Lung (tissue), 12 donors: ENCODE results near the gene MAGI2. TPM values are rescaled to one million over a fixed set of nuclear protein-coding genes. Genes with fewer than 3 reads are reported as not detected.
A peak's percentile ranks its signal among the peaks of the same experiment; 100 is the strongest.
"Not testable (repeated sequence)": the region's sequence is repeated elsewhere in the genome, so short reads cannot be mapped to it uniquely, and the experiment has no call there.

Source experiments
- ATAC-seq: fragments of 200-7000 bp; cut with Tn5 transposase; one replicate; pipeline ENCODE4 v1.9.1; 2020; ENCODE audit warnings: moderate number of reproducible peaks; ENCODE audit not compliant: insufficient read depth, low FRiP score
- DNase-seq, 3 donors: peaks; one replicate each; pipeline ENCODE4 v3.0.0-alpha.2; 2013 to 2017
- H3K27ac ChIP-seq, 2 donors: one replicate each; pipeline ENCODE4 v1.5.1; 2013; ENCODE audit warnings: mild to moderate bottlenecking in 2 of 2, moderate library complexity in 2 of 2, control low read depth in 1 of 2, inconsistent platforms in 1 of 2, low read depth in 1 of 2, low read length in 1 of 2
- H3K27me3 ChIP-seq, 3 donors: one replicate each; pipeline ENCODE4 v1.5.1; 2013; ENCODE audit warnings: low read length in 2 of 3; ENCODE audit not compliant: control insufficient read depth in 3 of 3, insufficient read depth in 3 of 3
- H3K36me3 ChIP-seq, 4 donors: one replicate each; pipeline ENCODE4 v1.5.1; 2013; ENCODE audit warnings: low read length in 4 of 4, mild to moderate bottlenecking in 1 of 4, moderate library complexity in 1 of 4; ENCODE audit not compliant: control insufficient read depth in 4 of 4, insufficient read depth in 4 of 4
- H3K4me1 ChIP-seq, 5 donors: one replicate each; pipeline ENCODE4 v1.5.1; 2013; ENCODE audit warnings: low read length in 5 of 5, mild to moderate bottlenecking in 2 of 5, moderate library complexity in 1 of 5; ENCODE audit not compliant: control insufficient read depth in 5 of 5, insufficient read depth in 5 of 5
- H3K4me3 ChIP-seq: one replicate; pipeline ENCODE4 v1.5.1; 2013; ENCODE audit warnings: mild to moderate bottlenecking, control low read depth, moderate library complexity
- H3K9ac ChIP-seq, 2 donors: one replicate each; pipeline ENCODE4 v1.5.1; 2013; ENCODE audit warnings: low read length in 2 of 2, control low read depth in 1 of 2; ENCODE audit not compliant: insufficient read depth in 1 of 2
- H3K9me3 ChIP-seq, 4 donors: one replicate each; pipeline ENCODE4 v1.5.1; 2013; ENCODE audit warnings: low read length in 3 of 4, mild to moderate bottlenecking in 1 of 4, moderate library complexity in 1 of 4; ENCODE audit not compliant: control insufficient read depth in 4 of 4, insufficient read depth in 3 of 4
- CTCF ChIP-seq: IDR thresholded peaks from 2 replicates; pipeline ENCODE4 v1.5.1; 2012; ENCODE audit warnings: mild to moderate bottlenecking; ENCODE audit errors: control extremely low read depth, extremely low read depth
- WGBS, 2 donors: extraction: QIAGEN DNeasy Blood & Tissue Kit; methylation state at CpG; one replicate each; pipeline ENCODE4 v1.1.7; 2013; 5-methylcytosine and 5-hydroxymethylcytosine counted together
- polyA plus RNA-seq, 2 donors: library from polyadenylated mRNA; stranded (reverse); fragments of 200-250 nt; gene quantifications; one replicate each; pipeline ENCODE4 v1.2.1, GENCODE V29; 2013
- total RNA-seq, 2 donors: library from RNA; depleted of rRNA in 1 of 2; stranded (reverse); fragments of >200 nt in 1 of 2; gene quantifications; one replicate each; pipeline ENCODE4 v1.2.1, GENCODE V29; 2014 to 2021
- donor health status: control.
- donor health status: control.
- donor health status: Bipolar disorder and iron deficiency.
- donor health status: healthy.
- donor health status: DM: yes; HTN: yes; CAD: no.

Gene MAGI2
- total and polyA plus RNA-seq, 4 donors: 0.94 to 18.0 (median 5.3) TPM

- ATAC-seq: peak; percentile 42
- Histone ChIP-seq H3K4me3 (no peak overlapping the region), H3K27me3 (no peaks in the 10 kb centered on the region), H3K36me3 (no peaks in the 10 kb centered on the region), H3K4me1 (no peaks in the 10 kb centered on the region), H3K9ac (no peak overlapping the region), H3K9me3 (no peaks in the 10 kb centered on the region), H3K27ac (no peak overlapping the region)
- no peak for DNase-seq
- WGBS, 2 donors: 64 to 74% methylated on average over 4 of the region's 4 CpGs
- TF ChIP-seq CTCF: no peak
These were observed 1199.4 kb downstream of the MAGI2 start for GRCh38 chr7:78253850-78254725.

DNA sequence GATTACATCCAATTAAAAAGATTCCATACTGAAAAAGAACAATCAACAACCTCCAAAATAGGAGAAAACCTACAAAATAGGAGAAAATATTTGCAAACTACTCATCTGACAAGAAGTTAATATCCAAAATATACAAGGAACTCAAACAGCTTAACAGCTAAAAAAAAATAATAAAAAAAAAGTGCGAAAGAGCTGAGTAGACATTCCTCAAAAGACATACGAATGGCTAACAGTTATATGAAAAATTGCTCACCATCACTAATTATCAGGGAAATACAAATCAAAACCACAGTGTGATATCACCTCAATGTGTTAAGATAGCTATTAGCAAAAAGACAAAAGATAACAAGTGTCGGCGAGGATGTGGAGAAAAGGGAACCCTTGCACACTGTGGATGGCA is 1204.6 kb downstream of the MAGI2 start:
- Histone ChIP-seq H3K36me3 (no peaks in the 10 kb centered on the region), H3K4me1 (no peaks in the 10 kb centered on the region), H3K27me3 (no peaks in the 10 kb centered on the region), H3K9ac (no peak overlapping the region), H3K27ac (no peak overlapping the region), H3K9me3 (peaks cover 0 to 5% (median 2%) of the 10 kb centered on the region in 4 donors), H3K4me3 (no peak overlapping the region)
- no peak for TF ChIP-seq CTCF
- ATAC-seq (no peak), DNase-seq (no peak)
- WGBS, 2 donors: 96 to 97% methylated on average over 4 of the region's 4 CpGs

DNA sequence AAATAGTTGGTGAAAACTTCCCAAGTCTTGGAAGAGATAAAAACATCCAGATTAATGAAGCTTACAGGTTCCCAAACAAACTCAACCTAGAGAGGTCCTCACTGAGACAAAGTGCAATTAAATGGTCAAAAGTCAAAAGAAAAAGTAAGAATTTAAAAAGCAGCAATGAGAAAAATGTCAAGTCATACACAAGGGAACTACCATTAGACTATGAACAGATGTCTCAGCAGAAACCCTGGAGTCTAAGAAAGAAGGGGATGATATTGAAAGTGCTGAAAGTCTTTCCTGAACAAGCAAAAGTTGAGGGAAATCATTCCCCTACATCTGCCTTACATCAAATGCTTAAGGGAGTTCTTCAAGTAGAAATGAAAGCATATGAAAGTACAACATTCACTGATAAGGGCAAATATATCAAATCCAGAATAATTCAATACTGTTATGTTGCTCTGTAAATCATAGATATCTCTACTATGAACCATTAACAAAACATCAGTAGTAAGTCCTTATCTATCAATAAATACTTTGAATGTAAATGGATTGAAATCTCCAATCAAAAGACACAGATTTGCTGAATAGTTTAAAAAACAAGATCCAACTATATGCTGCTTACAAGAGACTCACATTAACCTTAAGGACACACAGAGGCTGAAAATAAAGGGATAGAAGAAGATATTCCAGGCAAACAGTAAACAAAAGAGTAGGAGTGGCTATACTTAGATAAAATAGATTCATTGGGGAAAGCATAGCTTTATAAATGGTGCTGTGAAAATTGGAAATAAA is 1205.4 kb downstream of the MAGI2 start:
- no peak overlapping the region for H3K27ac ChIP-seq
- H3K4me1 ChIP-seq: no peaks in the 10 kb centered on the region
- no peaks in the 10 kb centered on the region for H3K36me3 ChIP-seq
- no peak overlapping the region for H3K4me3 ChIP-seq
- no peak for TF ChIP-seq CTCF
- H3K9ac ChIP-seq: no peak overlapping the region
- peaks cover 0 to 5% (median 2%) of the 10 kb centered on the region in 4 donors for H3K9me3 ChIP-seq
- ATAC-seq (no peak), DNase-seq (no peak)
- no peaks in the 10 kb centered on the region for H3K27me3 ChIP-seq

DNA sequence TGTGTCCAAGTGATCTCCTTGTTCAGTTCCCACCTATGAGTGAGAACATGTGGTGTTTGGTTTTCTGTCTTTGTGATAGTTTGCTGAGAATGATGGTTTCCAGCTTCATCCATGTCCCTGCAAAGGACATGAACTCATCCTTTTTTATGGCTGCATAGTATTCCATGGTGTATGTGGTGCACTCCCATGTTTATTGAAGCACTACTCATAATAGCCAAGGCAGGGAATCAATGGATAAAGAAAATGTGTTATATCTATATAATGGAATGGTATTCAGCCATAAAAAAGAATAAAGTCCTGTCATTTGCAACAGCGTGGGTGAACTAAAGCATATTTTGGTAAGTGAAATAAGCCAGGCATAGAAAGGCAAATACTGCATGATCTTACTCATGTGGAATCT is 1213.3 kb downstream of the MAGI2 start:
- not testable (repeated sequence) for H3K27me3 ChIP-seq, H3K4me3 ChIP-seq, H3K4me1 ChIP-seq, H3K27ac ChIP-seq, H3K9me3 ChIP-seq, ATAC-seq, H3K9ac ChIP-seq, H3K36me3 ChIP-seq, DNase-seq
- 97 to 99% methylated on average over 1 of the region's 1 CpG for WGBS, 2 donors
